ENCODE data around the gene MTO1. TPM values are rescaled to one million over a fixed set of nuclear protein-coding genes. Genes with fewer than 3 reads are reported as not detected.

MTO1 gene
- polyA plus RNA-seq, 3 donors: 8.0 to 22.8 (median 14.4) TPM

- H3K27me3 ChIP-seq (ENCODE audit: control insufficient read depth in 2 of 2, insufficient read depth in 2 of 2, low read length in 2 of 2): no peaks in the 10 kb centered on the region
- H3K79me2 ChIP-seq (ENCODE audit: insufficient read depth, low read length): no peaks in the 10 kb centered on the region
- peaks cover 78 to 92% of the 10 kb centered on the region in 2 donors for H3K36me3 ChIP-seq (replicated peaks in 1 of 2; ENCODE audit: control insufficient read depth in 1 of 2, insufficient read depth in 2 of 2, low read length in 2 of 2)
- H3K27ac ChIP-seq (ENCODE audit: low read depth in 1 of 2, low read length in 2 of 2): no peak overlapping the region
- Mint-ChIP-seq H3K9me3 (no peaks in the 10 kb centered on the region), H3K4me1 (peaks cover 3% of the 10 kb centered on the region), H3K36me3 (peaks cover 61 to 82% of the 10 kb centered on the region in 2 donors), H3K27me3 (ENCODE audit: low read depth in 3 of 3) (no peaks in the 10 kb centered on the region), H3K4me3 (no peak overlapping the region), H3K27ac (no peak overlapping the region)
- H3K9ac ChIP-seq (ENCODE audit: insufficient read depth, low read length, poor library complexity, severe bottlenecking): no peak overlapping the region
- H3K4me1 ChIP-seq (ENCODE audit: control insufficient read depth in 1 of 2, insufficient read depth in 2 of 2, low read length in 2 of 2): peaks cover 2 to 5% of the 10 kb centered on the region in 2 donors
- WGBS (ENCODE audit: insufficient coverage): 100% methylated on average over 3 of the region's 3 CpGs
- no peak for DNase-seq
- intact Hi-C loops (cut with micrococcal nuclease): no loop called here
- no peak overlapping the region for H3K4me3 ChIP-seq (replicated peaks in 1 of 3; ENCODE audit: low read depth in 2 of 3, low read length in 3 of 3)
- H2AFZ ChIP-seq (ENCODE audit: insufficient read depth, low read depth, low read length, poor library complexity, severe bottlenecking): no peak overlapping the region
- H4K20me1 ChIP-seq (ENCODE audit: insufficient read depth, low read length): no peaks in the 10 kb centered on the region
- H3K4me2 ChIP-seq (replicated peaks; ENCODE audit: extremely low read depth, low read length, poor library complexity, severe bottlenecking): no peak overlapping the region
- no peaks in the 10 kb centered on the region for H3K9me3 ChIP-seq (replicated peaks in 1 of 2; ENCODE audit: control insufficient read depth in 1 of 2, insufficient read depth in 1 of 2, low read length in 2 of 2)
- no peak for TF ChIP-seq CTCF (IDR thresholded peaks at IDR 0.05)
Measured at GRCh38 chr6:73497915-73498314, 36.4 kb downstream of the MTO1 start.

GRCh38 chr6:73503027-73503772, 41.7 kb downstream of the MTO1 start:
- peak; percentile 40 to 55 (median 41) for DNase-seq
- H3K79me2 ChIP-seq (ENCODE audit: insufficient read depth, low read length): no peaks in the 10 kb centered on the region
- Mint-ChIP-seq H3K27ac (peak overlapping the region; percentile 75 to 95 (median 92)), H3K4me3 (peak overlapping the region in 1 of 2 donors; percentile 3), H3K9me3 (peaks cover 0 to 18% (median 8%) of the 10 kb centered on the region in 7 donors), H3K27me3 (ENCODE audit: low read depth in 3 of 3) (no peaks in the 10 kb centered on the region), H3K4me1 (peaks cover 14% of the 10 kb centered on the region), H3K36me3 (peaks cover 39 to 58% of the 10 kb centered on the region in 2 donors)
- H2AFZ ChIP-seq (ENCODE audit: insufficient read depth, low read depth, low read length, poor library complexity, severe bottlenecking): no peak overlapping the region
- H3K4me1 ChIP-seq (ENCODE audit: control insufficient read depth in 1 of 2, insufficient read depth in 2 of 2, low read length in 2 of 2): peaks cover 9 to 12% of the 10 kb centered on the region in 2 donors
- TF ChIP-seq CTCF (IDR thresholded peaks at IDR 0.05): no peak
- H3K36me3 ChIP-seq (replicated peaks in 1 of 2; ENCODE audit: control insufficient read depth in 1 of 2, insufficient read depth in 2 of 2, low read length in 2 of 2): peaks cover 45 to 59% of the 10 kb centered on the region in 2 donors
- no peak overlapping the region for H3K9ac ChIP-seq (ENCODE audit: insufficient read depth, low read length, poor library complexity, severe bottlenecking)
- H3K27me3 ChIP-seq (ENCODE audit: control insufficient read depth in 2 of 2, insufficient read depth in 2 of 2, low read length in 2 of 2): no peaks in the 10 kb centered on the region
- intact Hi-C loops (cut with micrococcal nuclease): no loop called here
- WGBS (ENCODE audit: insufficient coverage): no CpG with 5 or more reads among the region's 2 CpGs
- H3K4me2 ChIP-seq (replicated peaks; ENCODE audit: extremely low read depth, low read length, poor library complexity, severe bottlenecking): no peak overlapping the region
- no peaks in the 10 kb centered on the region for H3K9me3 ChIP-seq (replicated peaks in 1 of 2; ENCODE audit: control insufficient read depth in 1 of 2, insufficient read depth in 1 of 2, low read length in 2 of 2)
- H4K20me1 ChIP-seq (ENCODE audit: insufficient read depth, low read length): no peaks in the 10 kb centered on the region
- peak overlapping the region; percentile 35 to 55 for H3K27ac ChIP-seq (ENCODE audit: low read depth in 1 of 2, low read length in 2 of 2)
- H3K4me3 ChIP-seq (replicated peaks in 1 of 3; ENCODE audit: low read depth in 2 of 3, low read length in 3 of 3): no peak overlapping the region
